SK-N-SH (cell line): ENCODE data around the gene KCNT1. TPM values are rescaled to one million over a fixed set of nuclear protein-coding genes. Genes with fewer than 3 reads are reported as not detected.
A peak's percentile ranks its signal among the peaks of the same experiment; 100 is the strongest.

Experiments used
- CTCF ChIA-PET: fragments of 300-600, 350-600 bp; formaldehyde crosslinking; extraction: SDS; loops from one replicate; lab custom pipeline; 2021; lab: Yijun Ruan, JAX
- POLR2A ChIA-PET: fragments of 350-600 bp; sonication (Branson Sonifier 250); formaldehyde crosslinking; extraction: SDS; loops from one replicate; lab custom pipeline; 2020; ENCODE audit warnings: antibody characterized with exemption, inconsistent platforms; lab: Yijun Ruan, JAX
- DNase-seq: peaks from one replicate; pipeline ENCODE4 v3.0.0; 2012
- H2AFZ ChIP-seq: fragments of 200-600 bp; sonication (generic); 2 replicates; pipeline ENCODE4 v1.8.1; 2016; ENCODE audit warnings: antibody characterized with exemption, mild to moderate bottlenecking, low read depth
- H3F3A ChIP-seq: fragments of 200-600 bp; sonication (generic); replicated peaks from 2 replicates; pipeline ENCODE3; 2016; ENCODE audit warnings: antibody characterized with exemption, mild to moderate bottlenecking; ENCODE audit not compliant: insufficient read depth
- H3K27ac ChIP-seq, 2 experiments: fragments of 200-500 bp in 1 of 2; fragments of 200-600 bp in 1 of 2; sonication (Bioruptor generic) in 1 of 2; sonication (generic), shearing (Covaris generic) in 1 of 2; 2 replicates each; pipeline versions ENCODE4 v1.5.1 to v1.6.1; 2014 to 2016; ENCODE audit warnings: low read depth in 2 of 2, inconsistent platforms in 1 of 2, low read length in 1 of 2, mild to moderate bottlenecking in 1 of 2, mixed read lengths in 1 of 2
- H3K27me3 ChIP-seq: fragments of 200-600 bp; sonication (generic), shearing (Covaris generic); 2 replicates; pipeline ENCODE4 v1.6.1; 2016; ENCODE audit warnings: mixed run types; ENCODE audit not compliant: insufficient read depth
- H3K36me3 ChIP-seq, 2 experiments: fragments of 200-500 bp in 1 of 2; fragments of 200-600 bp in 1 of 2; sonication (Bioruptor generic) in 1 of 2; sonication (generic) in 1 of 2; replicated peaks in 1 of 2; 2 replicates each; pipeline versions ENCODE3 to v1.5.1; 2014 to 2016; ENCODE audit warnings: low read length in 1 of 2, mild to moderate bottlenecking in 1 of 2; ENCODE audit not compliant: insufficient read depth in 2 of 2, control insufficient read depth in 1 of 2
- H3K4me1 ChIP-seq, 2 experiments: fragments of 200-500 bp in 1 of 2; fragments of 200-600 bp in 1 of 2; sonication (Bioruptor generic) in 1 of 2; sonication (generic), shearing (Covaris generic) in 1 of 2; 2 replicates each; pipeline versions ENCODE4 v1.5.1 to v1.6.1; 2014 to 2016; ENCODE audit warnings: low read depth in 1 of 2, low read length in 1 of 2, mixed run types in 1 of 2; ENCODE audit not compliant: insufficient read depth in 2 of 2, control insufficient read depth in 1 of 2
- H3K4me2 ChIP-seq: fragments of 200-600 bp; sonication (generic), shearing (Covaris generic); 2 replicates; pipeline ENCODE4 v1.6.1; 2017; ENCODE audit warnings: mixed run types
- H3K4me3 ChIP-seq, 2 experiments: fragments of 200-500 bp in 1 of 2; fragments of 200-600 bp in 1 of 2; sonication (Bioruptor generic) in 1 of 2; sonication (generic), shearing (Covaris generic) in 1 of 2; 2 replicates each; pipeline versions ENCODE4 v1.5.1 to v1.8.1; 2014 to 2016; ENCODE audit warnings: low read depth in 2 of 2, inconsistent platforms in 1 of 2, low read length in 1 of 2, mild to moderate bottlenecking in 1 of 2, mixed read lengths in 1 of 2, moderate library complexity in 1 of 2
- H3K79me2 ChIP-seq: fragments of 200-600 bp; sonication (generic); 2 replicates; pipeline ENCODE4 v1.8.1; 2017; ENCODE audit warnings: mild to moderate bottlenecking; ENCODE audit not compliant: insufficient read depth
- H3K9ac ChIP-seq: fragments of 200-600 bp; sonication (generic); 2 replicates; pipeline ENCODE4 v1.6.1; 2017; ENCODE audit warnings: mixed run types
- H3K9me2 ChIP-seq: fragments of 200-600 bp; sonication (generic); 2 replicates; pipeline ENCODE4 v1.6.1; 2017; ENCODE audit warnings: mixed run types
- H3K9me3 ChIP-seq: fragments of 200-600 bp; sonication (generic); 2 replicates; pipeline ENCODE4 v1.6.1; 2017; ENCODE audit warnings: mixed run types, mild to moderate bottlenecking, moderate library complexity
- H4K20me1 ChIP-seq: fragments of 200-600 bp; sonication (generic); 2 replicates; pipeline ENCODE4 v1.6.1; 2017; ENCODE audit warnings: mild to moderate bottlenecking, mixed run types; ENCODE audit not compliant: insufficient read depth
- CTCF ChIP-seq: fragments of 200-600 bp; sonication (generic); IDR thresholded peaks from 2 replicates; pipeline ENCODE4 v1.6.1; 2017; ENCODE audit warnings: antibody characterized with exemption, mild to moderate bottlenecking, moderate library complexity
- ELF1 ChIP-seq: IDR thresholded peaks from 2 replicates; pipeline ENCODE4 v1.4.0; 2012
- GABPA ChIP-seq: IDR thresholded peaks from 2 replicates; pipeline ENCODE4 v1.4.0; 2012; ENCODE audit warnings: low read depth, mild to moderate bottlenecking
- NFIC ChIP-seq: IDR thresholded peaks from 2 replicates; pipeline ENCODE4 v1.4.0; 2012; ENCODE audit warnings: borderline replicate concordance
- NRF1 ChIP-seq: IDR thresholded peaks from 2 replicates; pipeline ENCODE4 v1.6.1; 2012; ENCODE audit warnings: low read depth, mild to moderate bottlenecking, low read length
- POLR2AphosphoS5 ChIP-seq: IDR thresholded peaks from 2 replicates; pipeline ENCODE4 v1.6.1; 2012; ENCODE audit warnings: low read depth, low read length
- RCOR1 ChIP-seq: fragments of 150-350 bp; IDR thresholded peaks from 2 replicates; pipeline ENCODE4 v1.6.1; 2017; ENCODE audit warnings: antibody characterized with exemption, low read length
- REST ChIP-seq: IDR thresholded peaks from 2 replicates; pipeline ENCODE4 v1.6.1; 2012; ENCODE audit warnings: mild to moderate bottlenecking, low read depth, low read length, moderate library complexity
- RXRA ChIP-seq: IDR thresholded peaks from 2 replicates; pipeline ENCODE4 v1.4.0; 2012; ENCODE audit warnings: low read depth, mild to moderate bottlenecking, borderline replicate concordance
- SIN3A ChIP-seq: IDR thresholded peaks from 2 replicates; pipeline ENCODE4 v1.6.1; 2012; ENCODE audit warnings: low read depth, mild to moderate bottlenecking, low read length, moderate library complexity, borderline replicate concordance
- SMC3 ChIP-seq: IDR thresholded peaks from 2 replicates; pipeline ENCODE4 v1.6.1; 2012; ENCODE audit warnings: low read depth, low read length, improper control_type of control experiment
- TAF1 ChIP-seq: IDR thresholded peaks from 2 replicates; pipeline ENCODE4 v1.6.1; 2012; ENCODE audit warnings: low read depth, mild to moderate bottlenecking, low read length, moderate library complexity, borderline replicate concordance
- TCF12 ChIP-seq: IDR thresholded peaks from 2 replicates; pipeline ENCODE4 v1.4.0; 2012
- TEAD4 ChIP-seq: IDR thresholded peaks from 2 replicates; pipeline ENCODE4 v1.4.0; 2012; ENCODE audit warnings: mild to moderate bottlenecking, borderline replicate concordance; ENCODE audit not compliant: insufficient read depth
- USF2 ChIP-seq: fragments of 150-350 bp; IDR thresholded peaks from 2 replicates; pipeline ENCODE4 v1.6.1; 2017; ENCODE audit warnings: antibody characterized with exemption, low read length, low read depth, borderline replicate concordance
- ZBTB33 ChIP-seq: IDR thresholded peaks from 2 replicates; pipeline ENCODE4 v1.4.0; 2012; ENCODE audit warnings: low read depth, borderline replicate concordance
- WGBS: methylation state at CpG from one replicate; pipeline ENCODE4 v1.1.6; 2017; ENCODE audit warnings: low lambda C conversion rate; 5-methylcytosine and 5-hydroxymethylcytosine counted together
- polyA plus RNA-seq, 3 experiments: library from polyadenylated mRNA; depleted of rRNA; stranded (reverse); fragments of >200 nt; gene quantifications; 2 replicates each; pipeline ENCODE4 v1.2.3, GENCODE V29; 2012

KCNT1 gene
- polyA plus RNA-seq, 1 of the 3 experiments (the other 2 are of a cell fraction) = 0.08 TPM

- H3K4me1 ChIP-seq = peaks cover 0 to 2% of the 10 kb centered on the region in 2 experiments; a peak in 1 of 4 replicates
These were observed 35.2 kb upstream of the KCNT1 start for GRCh38 chr9:135666534-135667462.

GRCh38 chr9:135667463-135668001, 34.5 kb upstream of the KCNT1 start:
- ChIA-PET POLR2A (no interaction called here), CTCF (interaction anchor here (1.0 to 1.3 kb wide), 2 partner anchors 35 to 64 kb away, joined by 4 to 5 read pairs; partner anchors contain the start of gene KCNT1)
- peaks cover 0 to 2% of the 10 kb centered on the region in 2 experiments; a peak in 1 of 4 replicates for H3K4me1 ChIP-seq
- H3K9me3 ChIP-seq = no peaks in the 10 kb centered on the region
- H3K9ac ChIP-seq = no peak overlapping the region
- no peaks in the 10 kb centered on the region for H3K9me2 ChIP-seq
- WGBS = 70% methylated on average over 8 of the region's 9 CpGs
- H3F3A ChIP-seq = no peaks in the 10 kb centered on the region
- H3K4me2 ChIP-seq = no peak overlapping the region
- no peak for TF ChIP-seq REST
- no peak for TF ChIP-seq SMC3
- no peak for TF ChIP-seq CTCF
- TF ChIP-seq TEAD4 = no peak
- TF ChIP-seq RCOR1 = no peak
- no peak for TF ChIP-seq TCF12
- TF ChIP-seq ELF1 = no peak
- no peak for TF ChIP-seq USF2
- H4K20me1 ChIP-seq = no peaks in the 10 kb centered on the region
- no peaks in the 10 kb centered on the region for H3K36me3 ChIP-seq
- no peaks in the 10 kb centered on the region for H3K27me3 ChIP-seq
- H3K4me3 ChIP-seq = no peak overlapping the region
- H3K27ac ChIP-seq = no peak overlapping the region
- no peak overlapping the region for H2AFZ ChIP-seq
- DNase-seq = peak; percentile 23
- H3K79me2 ChIP-seq = no peaks in the 10 kb centered on the region

More at GRCh38 chr9:135666534-135667462, 35.2 kb upstream of the KCNT1 start:
- TF ChIP-seq ZBTB33 = no peak
- TF ChIP-seq SIN3A = no peak
- TF ChIP-seq POLR2AphosphoS5 = no peak
- TF ChIP-seq NRF1 = no peak
- no peak for TF ChIP-seq RXRA
- TF ChIP-seq TAF1 = no peak
- TF ChIP-seq NFIC = no peak
- no peak for TF ChIP-seq RCOR1
- no peak for TF ChIP-seq GABPA
- 48% methylated on average over 23 of the region's 29 CpGs for WGBS
- Histone ChIP-seq H3K9me2 (no peaks in the 10 kb centered on the region), H3K4me2 (no peak overlapping the region), H2AFZ (no peak overlapping the region), H3K9me3 (no peaks in the 10 kb centered on the region), H3K4me3 (no peak overlapping the region), H3F3A (no peaks in the 10 kb centered on the region), H3K27me3 (no peaks in the 10 kb centered on the region), H3K79me2 (no peaks in the 10 kb centered on the region), H4K20me1 (no peaks in the 10 kb centered on the region), H3K27ac (no peak overlapping the region), H3K36me3 (no peaks in the 10 kb centered on the region), H3K9ac (no peak overlapping the region)
- DNase-seq = peak; percentile 9
- CTCF ChIA-PET = interaction anchor here (1.0 to 1.3 kb wide), 2 partner anchors 36 to 63 kb away, joined by 4 to 5 read pairs; partner anchors contain the start of gene KCNT1
- POLR2A ChIA-PET = no interaction called here
